Adrenal gland (tissue), 5 donors: ENCODE results near the gene CDK15.

ENCODE experiments used
- CTCF ChIP-seq, 6 experiments: fragments of 450-650 bp in 4 of 6; fragments of 200-600 bp in 2 of 6; sonication (generic) in 1 of 6; IDR thresholded peaks; 1 replicate in 5 of 6; 2 replicates in 1 of 6; pipeline versions ENCODE4 v1.5.1 to v1.8.0; 2016 to 2021; ENCODE audit warnings: antibody characterized with exemption in 6 of 6, mild to moderate bottlenecking in 2 of 6, moderate library complexity in 1 of 6
- POLR2A ChIP-seq, 2 donors: fragments of 450-650 bp; IDR thresholded peaks; one replicate each; pipeline ENCODE4 v1.6.1; 2017; ENCODE audit warnings: antibody characterized with exemption in 2 of 2, mild to moderate bottlenecking in 2 of 2, moderate library complexity in 1 of 2
- donor health status: DM: no; HTN: no; CAD: no.

GRCh38 chr2:201785135-201785534 is 21.2 kb upstream of the CDK15 start:
- TF ChIP-seq POLR2A (IDR thresholded peaks at IDR 0.05) (no peak), CTCF (IDR thresholded peaks at IDR 0.05) (no peak)
